K562 (cell line): ENCODE data around the gene ELF1. TPM values are rescaled to one million over a fixed set of nuclear protein-coding genes. Genes with fewer than 3 reads are reported as not detected.

ENCODE experiments used
- ATAC-seq: fragments of 200-7000 bp; cut with Tn5 transposase; 3 replicates; pipeline ENCODE4 v1.9.1; 2020; ENCODE audit warnings: moderate library complexity
- BruUV-seq: library from RNA; stranded (reverse); fragments of 400-500 nt; replicated peaks from 2 replicates; lab custom pipeline; 2021; lab: Mats Ljungman, UMichigan
- CTCF ChIA-PET: fragments of 300-600 bp; formaldehyde crosslinking; extraction: SDS; loops from one replicate; lab custom pipeline; 2021; ENCODE audit warnings: low intra/inter-chr PET ratio; lab: Yijun Ruan, JAX
- POLR2A ChIA-PET: fragments of 300-600, 350-650 bp; sonication (Branson Sonifier 250); formaldehyde crosslinking; extraction: SDS; loops from one replicate; lab custom pipeline; 2021; ENCODE audit warnings: antibody characterized with exemption, inconsistent platforms; lab: Yijun Ruan, JAX
- DNase-seq, 4 experiments: peaks; one replicate each; pipeline versions ENCODE4 v3.0.0 to v3.0.0-alpha.2; 2011 to 2018; ENCODE audit warnings: low spot score in 3 of 4, mixed read lengths in 3 of 4; ENCODE audit errors: extremely low read depth in 1 of 4
- FAIRE-seq: peaks from 2 replicates; lab custom pipeline; 2011; peaks lifted over from hg19 to GRCh38; lab: Jason Lieb, UNC
- H2AFZ ChIP-seq: 2 replicates; pipeline ENCODE4 v1.6.0; 2011; ENCODE audit warnings: low read depth, low read length, control low read depth, inconsistent platforms
- H3K27ac ChIP-seq: fragments of 200-600 bp; 3 replicates; pipeline ENCODE4 v1.8.0; 2011; ENCODE audit warnings: low read depth, mild to moderate bottlenecking, control low read depth, inconsistent platforms, low read length, moderate library complexity, mixed read lengths; ENCODE audit errors: extremely low read depth
- H3K27me3 ChIP-seq, 2 experiments: fragments of 300-600 bp in 1 of 2; 2 replicates in 1 of 2; 3 replicates in 1 of 2; pipeline versions ENCODE4 v1.6.0 to v1.8.0; 2011; ENCODE audit warnings: inconsistent platforms in 2 of 2, low read length in 2 of 2, mild to moderate bottlenecking in 1 of 2, mixed read lengths in 1 of 2, moderate library complexity in 1 of 2; ENCODE audit not compliant: control insufficient read depth in 2 of 2, insufficient read depth in 2 of 2
- H3K36me3 ChIP-seq: fragments of 300-600 bp; 3 replicates; pipeline ENCODE4 v1.8.0; 2011; ENCODE audit warnings: mild to moderate bottlenecking, low read length, inconsistent platforms; ENCODE audit not compliant: control insufficient read depth, insufficient read depth
- H3K4me1 ChIP-seq, 2 experiments: fragments of 200-600 bp in 1 of 2; replicated peaks in 1 of 2; 2 replicates in 1 of 2; 3 replicates in 1 of 2; pipeline versions ENCODE4 v1.5.1 to v1.8.0; 2011; ENCODE audit warnings: inconsistent platforms in 2 of 2, low read length in 2 of 2, mild to moderate bottlenecking in 1 of 2, mixed read lengths in 1 of 2, moderate library complexity in 1 of 2; ENCODE audit not compliant: control insufficient read depth in 2 of 2, insufficient read depth in 2 of 2
- H3K4me2 ChIP-seq: 2 replicates; pipeline ENCODE4 v1.6.1; 2011; ENCODE audit warnings: low read length, control low read depth, inconsistent platforms, mixed read lengths; ENCODE audit not compliant: insufficient read depth
- H3K4me3 ChIP-seq: fragments of 200-600 bp; sonication (generic), shearing (Covaris generic); 2 replicates; pipeline ENCODE4 v1.5.1; 2016; ENCODE audit warnings: control low read depth, inconsistent platforms
- H3K79me2 ChIP-seq: fragments of 200-600 bp; 3 replicates; pipeline ENCODE4 v1.8.0; 2011; ENCODE audit warnings: low read length, inconsistent platforms; ENCODE audit not compliant: control insufficient read depth, insufficient read depth
- H3K9ac ChIP-seq, 2 experiments: 2 replicates each; pipeline versions ENCODE4 v1.6.0 to v1.6.1; 2011; ENCODE audit warnings: low read depth in 2 of 2, low read length in 2 of 2, control low read depth in 1 of 2, inconsistent platforms in 1 of 2, mild to moderate bottlenecking in 1 of 2, mixed read lengths in 1 of 2; ENCODE audit not compliant: insufficient read depth in 1 of 2
- H3K9me1 ChIP-seq: one replicate; pipeline ENCODE4 v1.6.0; 2011; ENCODE audit warnings: inconsistent platforms, mild to moderate bottlenecking, low read length, moderate library complexity; ENCODE audit not compliant: control insufficient read depth, insufficient read depth
- H3K9me3 ChIP-seq: replicated peaks from 2 replicates; pipeline ENCODE4 v1.5.1; 2011; ENCODE audit warnings: low read depth, low read length, inconsistent platforms; ENCODE audit not compliant: control insufficient read depth, insufficient read depth
- H4K20me1 ChIP-seq: replicated peaks from 2 replicates; pipeline ENCODE4 v1.6.1; 2011; ENCODE audit warnings: low read length, inconsistent platforms, mixed read lengths; ENCODE audit not compliant: control insufficient read depth, insufficient read depth
- HEY1 ChIP-seq: fragments of 250-450 bp; sonication (Bioruptor Pico); IDR thresholded peaks from 2 replicates; pipeline ENCODE4 v1.5.0; 2020; ENCODE audit warnings: mild to moderate bottlenecking, moderate library complexity, borderline replicate concordance
- HNRNPUL1 ChIP-seq: fragments of 200-400 bp; formaldehyde crosslinking; IDR thresholded peaks from 2 replicates; pipeline ENCODE4 v1.6.1; 2017; ENCODE audit warnings: low read length
- KAT7 ChIP-seq: sonication (generic); formaldehyde crosslinking; IDR thresholded peaks from 2 replicates; pipeline ENCODE4 v1.8.0; 2022; ENCODE audit warnings: missing genetic modification reagents, mild to moderate bottlenecking, borderline replicate concordance
- KAT8 ChIP-seq: fragments of 450-650 bp; IDR thresholded peaks from 2 replicates; pipeline ENCODE4 v1.6.1; 2016; ENCODE audit warnings: low read depth, mild to moderate bottlenecking
- KDM1A ChIP-seq, 2 experiments: fragments of 450-650 bp; IDR thresholded peaks; 2 replicates each; pipeline ENCODE4 v1.6.1; 2016; ENCODE audit warnings: mild to moderate bottlenecking in 2 of 2
- NCOA4 ChIP-seq: fragments of 450-650 bp; IDR thresholded peaks from 2 replicates; pipeline ENCODE4 v1.6.1; 2018; ENCODE audit warnings: mild to moderate bottlenecking; ENCODE audit not compliant: partially characterized antibody
- RBM22 ChIP-seq: fragments of 200-400 bp; formaldehyde crosslinking; IDR thresholded peaks from 2 replicates; pipeline ENCODE4 v1.6.1; 2018; ENCODE audit warnings: low read length, low read depth; ENCODE audit not compliant: poor library complexity, severe bottlenecking
- SP2 ChIP-seq: IDR thresholded peaks from 2 replicates; pipeline ENCODE4 v1.6.1; 2011; ENCODE audit warnings: mild to moderate bottlenecking, low read depth, low read length, moderate library complexity; ENCODE audit not compliant: poor library complexity, severe bottlenecking; ENCODE audit errors: extremely low read depth
- TCF7 ChIP-seq: sonication (generic); IDR thresholded peaks from 2 replicates; pipeline ENCODE4 v1.6.1; 2016; ENCODE audit warnings: antibody characterized with exemption, borderline replicate concordance
- VEZF1 ChIP-seq: fragments of 200-800 bp; sonication (Bioruptor generic); IDR thresholded peaks from 2 replicates; pipeline ENCODE4 v1.6.1; 2017; ENCODE audit warnings: missing genetic modification characterization, missing compliant biosample characterization
- ZC3H11A ChIP-seq: IDR thresholded peaks from 2 replicates; pipeline ENCODE4 v1.6.1; 2012; ENCODE audit warnings: low read depth, low read length, improper control_type of control experiment
- ZKSCAN8 ChIP-seq: fragments of 200-800 bp; sonication (Bioruptor generic); IDR thresholded peaks from 2 replicates; pipeline ENCODE4 v1.6.1; 2016; ENCODE audit warnings: missing genetic modification characterization, missing compliant biosample characterization
- ZNF589 ChIP-seq: fragments of 200-800 bp; sonication (Bioruptor generic); IDR thresholded peaks from 2 replicates; pipeline ENCODE4 v1.6.1; 2016; ENCODE audit warnings: low read depth, missing genetic modification characterization, missing compliant biosample characterization
- WGBS: fragments of 100-300 bp; shearing (Covaris generic); methylation state at CpG from one replicate; pipeline ENCODE4 v1.1.6; 2016; ENCODE audit warnings: low coverage, mixed read lengths; ENCODE audit not compliant: insufficient coverage; ENCODE audit errors: missing lambda C conversion rate; 5-methylcytosine and 5-hydroxymethylcytosine counted together
- in situ Hi-C: fragments of 300-500 bp; cut with MboI; formaldehyde crosslinking; loops from 4 replicates; pipeline ENCODE4 v1.15.0; 2018; ENCODE audit warnings: inconsistent platforms, mixed read lengths
- intact Hi-C: fragments of 100-400 bp; cut with micrococcal nuclease; formaldehyde crosslinking; loops from 2 replicates; pipeline ENCODE4 v1.14.2; 2022
- polyA plus RNA-seq, 8 experiments: library from polyadenylated mRNA; depleted of rRNA in 4 of 8; stranded (reverse) in 5 of 8; unstranded in 3 of 8; fragments of >200 nt; fragmentation: Nextera tagmentation in 2 of 8; fragmentation: Illumina TruSeq in 1 of 8; extraction: Ambion mirVana in 2 of 8; extraction: Trizol in 1 of 8; gene quantifications; 2 replicates each; pipeline versions ENCODE4 v1.2.1 to v1.2.3, GENCODE V29; 2011 to 2014; ENCODE audit warnings: inconsistent platforms in 1 of 8, missing spikeins in 1 of 8
- total RNA-seq, 7 experiments: library from RNA; depleted of rRNA in 6 of 7; stranded (reverse); fragments of >200 nt in 6 of 7; fragmentation: Illumina TruSeq in 2 of 7; extraction: Trizol in 2 of 7; gene quantifications; 2 replicates each; pipeline versions ENCODE4 v1.2.1 to v1.2.3, GENCODE V29; 2011 to 2021; ENCODE audit warnings: low replicate concordance in 1 of 7
- TF ChIP-seq, protein P1 (sequence below): fragments of 450-650 bp; formaldehyde crosslinking; IDR thresholded peaks from 2 replicates; pipeline ENCODE4 v1.4.0; 2020; ENCODE audit warnings: mild to moderate bottlenecking, moderate library complexity

The ELF1 gene
- total and polyA plus RNA-seq, 9 of the 15 experiments (the other 6 are each of a cell fraction or from before 2014, with no cell fraction given): 24.7 to 54.4 (median 33.4) TPM

GRCh38 chr13:41007744-41008128 is 11.4 kb downstream of the ELF1 start:
- Histone ChIP-seq H3K9me1 (no peaks in the 10 kb centered on the region), H2AFZ (no peak overlapping the region), H4K20me1 (no peaks in the 10 kb centered on the region), H3K27ac (peak overlapping the region; percentile 71), H3K4me2 (peak overlapping the region; percentile 63), H3K27me3 (no peaks in the 10 kb centered on the region), H3K4me3 (no peak overlapping the region), H3K36me3 (peaks cover 19% of the 10 kb centered on the region; the same call in 2 of the 3 replicates), H3K9me3 (no peaks in the 10 kb centered on the region), H3K9ac (peak overlapping the region; percentile 63 to 78; a peak in 3 of 4 replicates), H3K79me2 (peaks cover 100% of the 10 kb centered on the region), H3K4me1 (peaks cover 8 to 41% of the 10 kb centered on the region in 2 experiments)
- CTCF ChIA-PET: no interaction called here
- no peak for DNase-seq
- ATAC-seq: peak; percentile 59
- intact Hi-C loops: loop anchor here (1.0 kb wide), 1 partner anchor 10 kb away; no protein-coding TSS in a partner anchor
- 14% methylated on average over 3 of the region's 3 CpGs for WGBS
- BruUV-seq: no TSS peak
- POLR2A ChIA-PET: no interaction called here
- peak; percentile 15 for FAIRE-seq
- TF ChIP-seq ZC3H11A: no peak
- TF ChIP-seq VEZF1 (CRISPR knock-in tag): 0 out of 2 replicates have a peak, but pooled peaks have one; percentile 16
- TF ChIP-seq HEY1 (CRISPR knock-in tag): no peak
- no peak for TF ChIP-seq RBM22
- no peak for TF ChIP-seq KAT7 (CRISPR knock-in tag)
- no peak for TF ChIP-seq KDM1A (IDR thresholded peaks at IDR 0.05)
- TF ChIP-seq, protein P1, sequence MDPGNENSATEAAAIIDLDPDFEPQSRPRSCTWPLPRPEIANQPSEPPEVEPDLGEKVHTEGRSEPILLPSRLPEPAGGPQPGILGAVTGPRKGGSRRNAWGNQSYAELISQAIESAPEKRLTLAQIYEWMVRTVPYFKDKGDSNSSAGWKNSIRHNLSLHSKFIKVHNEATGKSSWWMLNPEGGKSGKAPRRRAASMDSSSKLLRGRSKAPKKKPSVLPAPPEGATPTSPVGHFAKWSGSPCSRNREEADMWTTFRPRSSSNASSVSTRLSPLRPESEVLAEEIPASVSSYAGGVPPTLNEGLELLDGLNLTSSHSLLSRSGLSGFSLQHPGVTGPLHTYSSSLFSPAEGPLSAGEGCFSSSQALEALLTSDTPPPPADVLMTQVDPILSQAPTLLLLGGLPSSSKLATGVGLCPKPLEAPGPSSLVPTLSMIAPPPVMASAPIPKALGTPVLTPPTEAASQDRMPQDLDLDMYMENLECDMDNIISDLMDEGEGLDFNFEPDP (CRISPR knock-in tag): no peak
- no peak for TF ChIP-seq TCF7
- no peak for TF ChIP-seq NCOA4
- TF ChIP-seq KAT8: no peak
- TF ChIP-seq ZKSCAN8 (CRISPR knock-in tag): no peak
- peak; percentile 45; the same call in 1 of the 2 replicates for TF ChIP-seq ZNF589 (CRISPR knock-in tag)
- TF ChIP-seq HNRNPUL1: no peak
- TF ChIP-seq SP2: no peak
- TF ChIP-seq, all 486 proteins: peak for 2
- in situ Hi-C loops: no loop called here
